Aorta (tissue), 5 donors: Measurements from ENCODE around the gene PCNX4. TPM values are rescaled to one million over a fixed set of nuclear protein-coding genes. Genes with fewer than 3 reads are reported as not detected.
"Not testable (repeated sequence)": the region's sequence is repeated elsewhere in the genome, so short reads cannot be mapped to it uniquely, and the experiment has no call there.

Experiments
- ATAC-seq: fragments of 200-7000 bp; cut with Tn5 transposase; one replicate; pipeline ENCODE4 v1.9.1; 2022; ENCODE audit warnings: moderate library complexity; ENCODE audit not compliant: low FRiP score
- DNase-seq, 2 donors: peaks; one replicate each; pipeline ENCODE4 v3.0.0-alpha.2; 2020
- H3K27ac ChIP-seq, 2 donors: one replicate each; pipeline ENCODE4 v1.5.1; 2013; ENCODE audit warnings: low read length in 2 of 2, mild to moderate bottlenecking in 2 of 2, moderate library complexity in 2 of 2, control low read depth in 1 of 2, inconsistent platforms in 1 of 2, low read depth in 1 of 2
- H3K27me3 ChIP-seq, 2 donors: one replicate each; pipeline ENCODE4 v1.6.1; 2013; ENCODE audit warnings: control low read depth in 1 of 2, low read length in 1 of 2, mild to moderate bottlenecking in 1 of 2, moderate library complexity in 1 of 2; ENCODE audit not compliant: insufficient read depth in 2 of 2, control insufficient read depth in 1 of 2
- H3K36me3 ChIP-seq, 2 donors: one replicate each; pipeline ENCODE4 v1.6.1; 2013; ENCODE audit warnings: control low read depth in 1 of 2, low read length in 1 of 2, mild to moderate bottlenecking in 1 of 2; ENCODE audit not compliant: insufficient read depth in 2 of 2, control insufficient read depth in 1 of 2
- H3K4me1 ChIP-seq, 2 donors: one replicate each; pipeline ENCODE4 v1.6.1; 2013; ENCODE audit warnings: low read length in 2 of 2, control low read depth in 1 of 2, mild to moderate bottlenecking in 1 of 2, moderate library complexity in 1 of 2; ENCODE audit not compliant: insufficient read depth in 2 of 2, control insufficient read depth in 1 of 2
- H3K4me3 ChIP-seq, 2 donors: one replicate each; pipeline ENCODE4 v1.5.1; 2013; ENCODE audit warnings: low read length in 2 of 2, control low read depth in 1 of 2, mild to moderate bottlenecking in 1 of 2
- H3K9me3 ChIP-seq: one replicate; pipeline ENCODE4 v1.6.1; 2013; ENCODE audit warnings: mild to moderate bottlenecking, low read length; ENCODE audit not compliant: control insufficient read depth
- WGBS, 2 donors: extraction: QIAGEN DNeasy Blood & Tissue Kit; methylation state at CpG; one replicate each; pipeline ENCODE4 v1.1.7; 2013; 5-methylcytosine and 5-hydroxymethylcytosine counted together
- intact Hi-C, 2 donors: fragments of 100-400 bp; cut with DNase I; formaldehyde crosslinking; loops; one replicate each; pipeline versions ENCODE4 v1.14.2 to v1.15.0; 2022
- polyA plus RNA-seq, 2 donors: library from polyadenylated mRNA; stranded (reverse); fragments of 200-250 nt; gene quantifications; one replicate each; pipeline ENCODE4 v1.2.3, GENCODE V29; 2013
- total RNA-seq, 2 donors: library from RNA; stranded (reverse); fragmentation: NEBNext Ultra II Directional; extraction: Animal tissue kit (Norgen Biotek cat#: 25700); gene quantifications; one replicate each; pipeline ENCODE4 v1.2.1, GENCODE V29; 2021
- donor health status: healthy with polysubstance abuse.
- donor health status: Bipolar disorder and iron deficiency.
- donor health status: DM: no; HTN: no; CAD: no.
- donor health status: DM: no; HTN: no; CAD: no.
- donor health status: DM: yes; HTN: yes; CAD: no.

Gene PCNX4
- total and polyA plus RNA-seq, 4 donors, result 6.0 to 49.7 (median 30.2) TPM

GRCh38 chr14:60095231-60095630 is 3.5 kb downstream of the PCNX4 start:
- H3K27ac ChIP-seq, result no peak overlapping the region
- ATAC-seq, result no peak
- H3K36me3 ChIP-seq, result no peaks in the 10 kb centered on the region
- no peaks in the 10 kb centered on the region for H3K27me3 ChIP-seq
- DNase-seq, result no peak
- H3K4me1 ChIP-seq, result no peaks in the 10 kb centered on the region
- intact Hi-C loops, result no loop called here
- H3K4me3 ChIP-seq, result no peak overlapping the region
- no peaks in the 10 kb centered on the region for H3K9me3 ChIP-seq

DNA sequence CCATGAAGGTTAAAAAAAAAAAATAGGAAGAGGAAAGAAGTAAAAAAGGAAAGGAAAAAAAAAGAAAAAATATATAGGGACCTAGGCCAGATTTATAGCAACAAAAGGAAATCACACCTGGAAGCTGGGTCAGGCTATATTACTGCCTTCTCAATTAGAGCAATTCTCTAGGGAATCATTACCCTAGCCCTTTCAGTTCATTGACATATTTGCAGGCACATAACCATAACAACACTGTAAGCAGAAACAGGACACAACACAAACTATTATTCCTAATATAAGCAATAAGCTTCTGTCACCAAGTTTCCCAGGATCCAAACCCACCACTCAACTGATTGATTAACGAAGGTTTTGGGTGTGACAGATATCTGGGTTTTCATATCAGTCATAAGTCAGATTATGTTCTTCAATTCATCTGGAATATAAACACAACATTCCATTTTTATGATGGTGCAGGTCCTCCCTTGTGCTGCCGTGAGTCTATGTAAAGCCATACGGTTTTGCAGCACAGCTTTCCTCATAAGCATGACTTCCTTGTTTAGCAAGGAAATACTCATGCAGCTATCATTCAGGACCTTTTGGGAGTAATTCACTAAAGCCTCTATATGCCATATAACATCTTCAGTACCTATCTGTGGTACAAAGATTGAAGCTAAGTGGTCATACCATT is 4.2 kb downstream of the PCNX4 start:
- Histone ChIP-seq H3K4me3 (no peak overlapping the region), H3K4me1 (no peaks in the 10 kb centered on the region), H3K36me3 (no peaks in the 10 kb centered on the region), H3K9me3 (no peaks in the 10 kb centered on the region), H3K27me3 (no peaks in the 10 kb centered on the region), H3K27ac (no peak overlapping the region)
- DNase-seq, result no peak
- intact Hi-C loops, result no loop called here
- 59 to 68% methylated on average over 3 of the region's 3 CpGs for WGBS, 2 donors
- no peak for ATAC-seq

DNA sequence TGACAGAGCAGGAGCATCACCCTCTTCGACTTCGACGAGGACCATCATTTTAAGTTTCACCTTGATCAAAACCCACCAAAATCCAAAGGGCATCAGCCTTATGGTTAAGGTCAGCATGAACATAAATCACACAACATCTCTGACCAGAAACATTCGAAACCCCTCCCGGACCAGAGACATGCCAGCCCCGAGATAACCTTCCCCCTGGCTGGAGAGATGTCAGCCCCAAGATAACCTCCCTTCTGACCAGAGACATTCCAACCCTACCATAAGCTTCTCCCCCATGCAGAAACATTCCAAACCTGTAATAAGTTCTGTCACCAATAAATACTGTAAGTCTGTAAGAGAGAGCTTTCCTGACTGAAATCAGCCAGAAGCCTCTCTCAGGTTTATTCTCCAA is 6.3 kb downstream of the PCNX4 start:
- 91% methylated on average over 6 of the region's 6 CpGs for WGBS, 2 donors
- Histone ChIP-seq H3K27me3 (no peaks in the 10 kb centered on the region), H3K9me3 (no peaks in the 10 kb centered on the region), H3K4me3 (no peak overlapping the region), H3K4me1 (no peaks in the 10 kb centered on the region), H3K36me3 (no peaks in the 10 kb centered on the region), H3K27ac (no peak overlapping the region)
- ATAC-seq, result no peak
- intact Hi-C loops, result no loop called here
- no peak for DNase-seq

DNA sequence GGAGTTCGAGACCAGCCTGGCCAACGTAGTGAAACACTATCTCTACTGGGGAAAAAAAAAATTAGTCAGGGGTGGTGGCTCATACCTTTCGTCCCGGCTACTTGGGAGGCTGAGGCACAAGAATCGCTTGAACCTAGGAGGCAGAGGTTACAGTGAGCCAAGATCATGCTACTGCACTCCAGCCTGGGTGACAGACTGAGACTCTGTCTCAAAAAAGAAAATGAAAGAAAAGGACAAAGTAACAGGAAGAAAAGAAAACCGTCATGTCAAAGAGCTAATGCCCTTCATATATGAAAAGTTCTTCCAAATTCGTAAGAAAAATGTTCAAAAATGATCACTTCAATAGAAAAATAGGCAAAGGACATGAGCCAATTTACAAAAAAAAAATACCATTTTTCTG is 8.1 kb downstream of the PCNX4 start:
- H3K4me3 ChIP-seq, H3K27me3 ChIP-seq, H3K27ac ChIP-seq, ATAC-seq, H3K36me3 ChIP-seq, H3K4me1 ChIP-seq, DNase-seq, intact Hi-C loops, H3K9me3 ChIP-seq: not testable (repeated sequence)
- 96 to 98% methylated on average over 7 of the region's 7 CpGs for WGBS, 2 donors

GRCh38 chr14:60101786-60102185 is 10.1 kb downstream of the PCNX4 start:
- no peak for ATAC-seq
- no peak for DNase-seq

GRCh38 chr14:60102389-60102788 is 10.7 kb downstream of the PCNX4 start:
- DNase-seq (no peak), ATAC-seq (no peak)
- Histone ChIP-seq H3K4me1 (peaks cover 0 to 2% of the 10 kb centered on the region in 2 donors), H3K9me3 (no peaks in the 10 kb centered on the region), H3K27ac (no peak overlapping the region), H3K36me3 (no peaks in the 10 kb centered on the region), H3K4me3 (no peak overlapping the region), H3K27me3 (no peaks in the 10 kb centered on the region)
- 21 to 22% methylated on average over 2 of the region's 2 CpGs for WGBS, 2 donors
- intact Hi-C loops, result no loop called here

More at GRCh38 chr14:60101786-60102185, 10.1 kb downstream of the PCNX4 start:
- Histone ChIP-seq H3K36me3 (no peaks in the 10 kb centered on the region), H3K4me3 (no peak overlapping the region), H3K9me3 (no peaks in the 10 kb centered on the region), H3K27me3 (no peaks in the 10 kb centered on the region), H3K4me1 (peaks cover 0 to 2% of the 10 kb centered on the region in 2 donors), H3K27ac (no peak overlapping the region)
- WGBS, 2 donors, result 76 to 86% methylated on average over 1 of the region's 1 CpG
- intact Hi-C loops, result no loop called here

- peaks cover 0 to 2% of the 10 kb centered on the region in 2 donors for H3K4me1 ChIP-seq
- DNase-seq, result peak in 1 of 2 donors; percentile 46
- intact Hi-C loops, result loop anchor here in 1 of 2 donors (5.0 kb wide), 1 partner anchor 56 kb away; no protein-coding TSS in a partner anchor
- H3K9me3 ChIP-seq, result no peaks in the 10 kb centered on the region
- no peak for ATAC-seq
- H3K27ac ChIP-seq, result no peak overlapping the region
- H3K36me3 ChIP-seq, result no peaks in the 10 kb centered on the region
- 33 to 51% methylated on average over 2 of the region's 2 CpGs for WGBS, 2 donors
- no peak overlapping the region for H3K4me3 ChIP-seq
- no peaks in the 10 kb centered on the region for H3K27me3 ChIP-seq
These were observed 14.6 kb downstream of the PCNX4 start for GRCh38 chr14:60106339-60106738.

DNA sequence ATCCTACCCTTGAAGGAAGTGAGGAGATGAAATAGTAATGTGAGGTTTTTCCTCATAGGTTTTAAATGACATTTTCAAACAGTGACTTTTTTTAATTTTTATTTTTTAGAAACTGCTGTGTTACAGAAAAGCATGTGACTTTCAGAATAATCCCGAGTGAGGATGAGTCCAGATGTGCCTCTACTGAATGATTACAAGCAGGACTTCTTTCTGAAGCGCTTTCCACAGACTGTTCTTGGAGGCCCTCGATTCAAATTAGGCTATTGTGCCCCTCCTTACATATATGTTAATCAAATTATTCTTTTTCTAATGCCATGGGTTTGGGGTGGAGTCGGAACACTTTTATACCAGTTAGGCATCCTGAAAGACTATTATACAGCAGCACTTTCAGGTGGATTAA is 15.8 kb downstream of the PCNX4 start:
- H3K27me3 ChIP-seq, result no peaks in the 10 kb centered on the region
- no peak for ATAC-seq
- no peak overlapping the region for H3K27ac ChIP-seq
- H3K4me1 ChIP-seq, result peaks cover 0 to 2% of the 10 kb centered on the region in 2 donors
- H3K9me3 ChIP-seq, result no peaks in the 10 kb centered on the region
- WGBS, 2 donors, result 82 to 83% methylated on average over 4 of the region's 4 CpGs
- no peak for DNase-seq
- intact Hi-C loops, result loop anchor here in 1 of 2 donors (5.0 kb wide), 1 partner anchor 55 kb away; no protein-coding TSS in a partner anchor
- no peak overlapping the region for H3K4me3 ChIP-seq
- H3K36me3 ChIP-seq, result no peaks in the 10 kb centered on the region

- H3K36me3 ChIP-seq, result peaks cover 4% of the 10 kb centered on the region in 2 donors
- intact Hi-C loops, result no loop called here
- no peak overlapping the region for H3K4me3 ChIP-seq
- no peaks in the 10 kb centered on the region for H3K27me3 ChIP-seq
- no peaks in the 10 kb centered on the region for H3K4me1 ChIP-seq
- no peaks in the 10 kb centered on the region for H3K9me3 ChIP-seq
- 91 to 94% methylated on average over 2 of the region's 2 CpGs for WGBS, 2 donors
- no peak overlapping the region for H3K27ac ChIP-seq
- ATAC-seq, result no peak
- no peak for DNase-seq
These were observed 20.0 kb downstream of the PCNX4 start for GRCh38 chr14:60111732-60112131.
